T-helper 2 cell treated with Interferon-gamma antibody and Interleukin-4, amounts not matched to agents 5 μg/mL and 100 μg/mL, for 36 hours (primary cell): ENCODE data around the gene TP53BP2.
"Not testable (repeated sequence)": the region's sequence is repeated elsewhere in the genome, so short reads cannot be mapped to it uniquely, and the experiment has no call there.

Source experiments
- DNase-seq: peaks from one replicate; pipeline ENCODE4 v3.0.0; 2021; ENCODE audit warnings: low spot score
- H3K27ac Mint-ChIP-seq: one replicate; pipeline ENCODE4 v1.8.0; 2021; ENCODE audit warnings: mild to moderate bottlenecking, mixed read lengths
- H3K27me3 Mint-ChIP-seq: one replicate; pipeline ENCODE4 v1.8.0; 2021; ENCODE audit warnings: low read depth, mixed read lengths
- H3K36me3 Mint-ChIP-seq: one replicate; pipeline ENCODE4 v1.8.0; 2021; ENCODE audit warnings: low read depth, mixed read lengths
- H3K4me1 Mint-ChIP-seq: one replicate; pipeline ENCODE4 v1.8.0; 2021; ENCODE audit warnings: low read depth, mixed read lengths
- H3K4me3 Mint-ChIP-seq: one replicate; pipeline ENCODE4 v1.8.0; 2022; ENCODE audit warnings: mild to moderate bottlenecking, moderate library complexity, mixed read lengths
- H3K9me3 Mint-ChIP-seq: one replicate; pipeline ENCODE4 v1.8.0; 2021; ENCODE audit warnings: mixed read lengths

TP53BP2 gene

GRCh38 chr1:223752721-223753515, 92.8 kb downstream of the TP53BP2 start:
- no peak overlapping the region for H3K27ac Mint-ChIP-seq
- no peak overlapping the region for H3K4me3 Mint-ChIP-seq
- no peaks in the 10 kb centered on the region for H3K27me3 Mint-ChIP-seq
- peaks cover 9% of the 10 kb centered on the region for H3K4me1 Mint-ChIP-seq
- DNase-seq = no peak
- H3K9me3 Mint-ChIP-seq = no peaks in the 10 kb centered on the region
- peaks cover 62% of the 10 kb centered on the region for H3K36me3 Mint-ChIP-seq

GRCh38 chr1:223751696-223752095, 94.1 kb downstream of the TP53BP2 start:
- Mint-ChIP-seq H3K27ac (no peak overlapping the region), H3K36me3 (peaks cover 66% of the 10 kb centered on the region), H3K4me1 (peaks cover 11% of the 10 kb centered on the region), H3K27me3 (no peaks in the 10 kb centered on the region), H3K9me3 (no peaks in the 10 kb centered on the region), H3K4me3 (no peak overlapping the region)
- no peak for DNase-seq

DNA sequence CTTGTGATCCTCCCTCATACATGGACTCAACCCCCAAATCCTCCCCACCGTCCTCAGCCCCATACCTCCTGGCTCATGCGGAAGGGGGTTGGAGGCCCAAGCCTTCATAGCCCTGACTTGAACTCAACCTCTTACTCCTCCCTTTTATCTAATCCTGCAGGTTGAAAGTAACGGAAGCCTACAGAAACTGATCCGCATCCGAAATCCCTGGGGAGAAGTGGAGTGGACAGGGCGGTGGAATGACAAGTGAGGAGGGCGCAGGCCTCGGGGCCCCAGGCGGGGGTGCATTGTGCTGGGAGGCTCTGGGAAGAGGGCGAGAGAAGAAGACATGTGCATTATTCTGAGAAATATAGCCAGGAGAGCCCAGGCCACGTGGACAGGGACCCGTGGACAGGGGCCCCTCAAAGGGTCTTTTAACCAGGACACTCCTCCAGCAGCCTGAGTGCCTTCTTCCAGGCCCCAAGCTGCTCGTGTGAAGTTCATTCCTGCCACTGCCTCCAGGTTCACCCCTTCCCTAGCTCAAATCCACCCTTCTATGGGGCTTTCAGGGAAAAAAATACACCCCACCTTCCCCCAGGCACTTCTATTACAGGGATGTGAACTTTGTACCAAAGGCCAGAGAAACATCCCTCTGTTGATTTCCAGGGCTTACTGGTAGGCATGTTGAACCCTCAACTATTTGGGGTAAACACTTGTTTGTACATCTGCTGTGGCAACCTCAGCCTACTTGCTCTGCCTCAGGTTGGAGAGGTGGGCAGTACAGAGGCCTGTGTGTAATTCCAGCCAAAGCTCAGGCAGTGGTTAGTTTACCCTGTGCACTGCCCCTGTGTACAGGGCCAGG, 94.8 kb downstream of the TP53BP2 start:
- Mint-ChIP-seq H3K9me3 (no peaks in the 10 kb centered on the region), H3K27ac (no peak overlapping the region), H3K36me3 (peaks cover 68% of the 10 kb centered on the region), H3K4me1 (peaks cover 11% of the 10 kb centered on the region), H3K27me3 (no peaks in the 10 kb centered on the region), H3K4me3 (no peak overlapping the region)
- DNase-seq = no peak

- H3K36me3 Mint-ChIP-seq = peaks cover 72% of the 10 kb centered on the region
- no peaks in the 10 kb centered on the region for H3K9me3 Mint-ChIP-seq
- no peaks in the 10 kb centered on the region for H3K27me3 Mint-ChIP-seq
- peak overlapping the region; percentile 56 for H3K4me3 Mint-ChIP-seq
- peak; percentile 60 for DNase-seq
- H3K27ac Mint-ChIP-seq = peak overlapping the region; percentile 47
- peaks cover 11% of the 10 kb centered on the region for H3K4me1 Mint-ChIP-seq
Measured at GRCh38 chr1:223748773-223749733, 96.7 kb downstream of the TP53BP2 start.

GRCh38 chr1:223748405-223748772, 97.4 kb downstream of the TP53BP2 start:
- Mint-ChIP-seq H3K27me3 (no peaks in the 10 kb centered on the region), H3K36me3 (peaks cover 69% of the 10 kb centered on the region), H3K4me3 (peak overlapping the region; percentile 56), H3K4me1 (peaks cover 11% of the 10 kb centered on the region), H3K9me3 (no peaks in the 10 kb centered on the region), H3K27ac (no peak overlapping the region)
- peak; percentile 17 for DNase-seq

- peaks cover 68% of the 10 kb centered on the region for H3K36me3 Mint-ChIP-seq
- H3K27me3 Mint-ChIP-seq = no peaks in the 10 kb centered on the region
- no peak for DNase-seq
- H3K4me3 Mint-ChIP-seq = peak overlapping the region; percentile 56
- no peaks in the 10 kb centered on the region for H3K9me3 Mint-ChIP-seq
- peaks cover 11% of the 10 kb centered on the region for H3K4me1 Mint-ChIP-seq
- peak overlapping the region; percentile 11 for H3K27ac Mint-ChIP-seq
Measured at GRCh38 chr1:223747838-223748335, 97.9 kb downstream of the TP53BP2 start.

DNA sequence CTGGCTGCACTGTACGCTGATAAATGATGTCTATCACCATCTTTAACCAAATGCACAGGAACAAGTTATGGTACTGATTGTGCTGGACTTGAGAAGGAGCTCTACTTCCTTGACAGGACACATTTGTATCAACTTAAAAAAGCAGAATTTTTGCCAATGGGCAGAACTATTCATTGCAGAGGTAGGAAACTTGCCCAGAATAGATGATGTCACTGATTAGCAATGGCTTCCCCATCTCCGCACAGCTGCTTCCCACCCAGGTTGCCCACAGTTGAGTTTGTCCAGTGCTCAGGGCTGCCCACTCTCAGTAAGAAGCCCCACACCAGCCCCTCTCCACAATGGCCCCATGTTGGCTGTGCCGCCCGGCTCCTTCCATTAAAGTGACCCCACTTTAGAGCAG, 100.0 kb downstream of the TP53BP2 start:
- Mint-ChIP-seq H3K4me1 (peaks cover 11% of the 10 kb centered on the region), H3K27me3 (no peaks in the 10 kb centered on the region), H3K27ac (no peak overlapping the region), H3K9me3 (no peaks in the 10 kb centered on the region), H3K4me3 (no peak overlapping the region), H3K36me3 (peaks cover 54% of the 10 kb centered on the region)
- DNase-seq = no peak

GRCh38 chr1:223742856-223743517, 102.8 kb downstream of the TP53BP2 start:
- Mint-ChIP-seq H3K27me3 (no peaks in the 10 kb centered on the region), H3K4me1 (peaks cover 2% of the 10 kb centered on the region), H3K4me3 (no peak overlapping the region), H3K27ac (no peak overlapping the region), H3K9me3 (no peaks in the 10 kb centered on the region), H3K36me3 (peaks cover 54% of the 10 kb centered on the region)
- no peak for DNase-seq

DNA sequence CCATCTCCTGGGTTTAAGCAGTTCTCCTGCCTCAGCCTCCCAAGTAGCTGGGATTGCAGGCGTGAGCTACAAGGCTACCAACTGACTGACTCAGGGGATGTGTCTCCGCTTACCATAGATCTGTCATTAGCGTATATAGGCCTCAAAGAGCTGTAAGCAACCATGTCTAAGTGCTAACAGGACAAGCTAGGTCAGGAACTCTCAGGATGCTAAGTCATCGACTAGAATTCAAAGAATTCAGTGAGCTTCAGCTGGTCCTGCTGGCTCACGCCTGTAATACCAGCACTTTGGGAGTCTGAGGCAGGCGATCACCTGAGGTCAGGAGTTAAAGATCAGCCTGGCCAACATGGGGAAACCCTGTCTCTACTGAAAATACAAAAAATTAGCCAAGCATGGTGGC, 103.9 kb downstream of the TP53BP2 start:
- Mint-ChIP-seq H3K4me1 (no peaks in the 10 kb centered on the region), H3K36me3 (peaks cover 45% of the 10 kb centered on the region), H3K27me3 (no peaks in the 10 kb centered on the region), H3K9me3 (no peaks in the 10 kb centered on the region), H3K4me3 (no peak overlapping the region), H3K27ac (no peak overlapping the region)
- no peak for DNase-seq

DNA sequence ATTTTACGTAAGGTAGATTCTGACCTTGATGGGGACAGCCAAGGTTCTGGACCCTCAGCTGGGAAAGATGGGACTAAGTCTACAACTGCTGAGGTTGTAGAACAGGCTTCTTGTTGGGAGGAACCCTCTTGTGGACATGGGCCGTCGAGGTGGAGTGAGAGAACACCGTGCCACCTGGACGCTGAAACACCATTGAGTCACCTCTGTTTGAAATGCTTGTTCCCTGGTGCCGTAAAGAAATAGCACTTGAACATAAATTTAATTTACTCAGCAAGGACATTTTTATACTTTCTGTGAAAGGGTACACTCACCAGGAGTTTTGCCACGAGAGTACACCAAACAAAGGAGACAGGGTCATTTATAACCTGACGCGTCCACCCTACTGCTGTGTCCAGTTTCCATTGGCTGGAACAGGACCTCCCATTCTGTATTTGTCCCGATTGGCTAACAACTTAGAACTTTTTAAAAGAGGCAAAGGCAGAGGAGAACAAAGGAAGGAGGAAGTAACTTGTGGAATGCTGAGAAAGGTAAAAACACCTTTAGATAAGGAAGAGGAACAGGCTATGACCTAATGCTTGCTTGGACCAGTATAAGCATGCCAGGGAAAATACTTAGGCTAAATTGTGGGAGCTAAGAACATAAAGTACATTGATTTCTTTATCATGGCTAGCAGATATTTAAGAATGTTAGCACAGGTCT, 105.6 kb downstream of the TP53BP2 start:
- DNase-seq = not testable (repeated sequence)

GRCh38 chr1:223739366-223740037, 106.2 kb downstream of the TP53BP2 start:
- Mint-ChIP-seq H3K4me3 (no peak overlapping the region), H3K27ac (no peak overlapping the region), H3K27me3 (no peaks in the 10 kb centered on the region), H3K36me3 (peaks cover 39% of the 10 kb centered on the region), H3K4me1 (peaks cover under 1% of the 10 kb centered on the region), H3K9me3 (no peaks in the 10 kb centered on the region)
- DNase-seq = no peak

More for the DNA sequence above, 105.6 kb downstream of the TP53BP2 start:
- not testable (repeated sequence) for H3K27me3 Mint-ChIP-seq, H3K9me3 Mint-ChIP-seq, H3K27ac Mint-ChIP-seq, H3K4me1 Mint-ChIP-seq, H3K4me3 Mint-ChIP-seq
- peaks cover 36% of the 10 kb centered on the region for H3K36me3 Mint-ChIP-seq
